AG09319 (cell line): ENCODE results near the gene CAMTA1.

ENCODE experiments used
- DNase-seq: peaks from one replicate; pipeline ENCODE4 v3.0.0-alpha.2; 2010; ENCODE audit warnings: low read depth; ENCODE audit errors: extremely low read depth
- TF ChIP-seq, protein P1 (sequence below): IDR thresholded peaks from 2 replicates; pipeline ENCODE4 v1.5.1; 2011; ENCODE audit warnings: low read depth, mild to moderate bottlenecking, inconsistent platforms, low read length, moderate library complexity

The CAMTA1 gene

DNA sequence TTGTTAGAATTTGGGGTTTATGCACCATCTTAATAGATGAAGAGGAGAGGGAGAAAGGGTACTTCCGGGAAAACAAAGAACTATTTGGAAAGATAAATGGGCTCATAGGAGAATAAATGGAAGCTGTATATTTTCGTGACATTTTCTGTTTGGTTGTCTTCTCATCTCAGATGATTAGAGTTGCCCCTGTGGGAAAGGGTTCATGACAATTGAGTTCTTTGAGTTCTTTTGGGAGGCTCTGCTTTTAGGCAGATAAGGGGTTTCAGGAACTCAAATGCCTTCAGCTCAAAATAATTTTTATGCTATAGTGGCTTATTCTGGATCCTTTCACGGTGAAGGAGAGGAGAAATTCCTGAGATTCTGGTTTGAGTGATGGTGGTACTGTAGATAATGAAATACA is 63.6 kb downstream of the CAMTA1 start:
- DNase-seq = no peak
- TF ChIP-seq, protein P1, sequence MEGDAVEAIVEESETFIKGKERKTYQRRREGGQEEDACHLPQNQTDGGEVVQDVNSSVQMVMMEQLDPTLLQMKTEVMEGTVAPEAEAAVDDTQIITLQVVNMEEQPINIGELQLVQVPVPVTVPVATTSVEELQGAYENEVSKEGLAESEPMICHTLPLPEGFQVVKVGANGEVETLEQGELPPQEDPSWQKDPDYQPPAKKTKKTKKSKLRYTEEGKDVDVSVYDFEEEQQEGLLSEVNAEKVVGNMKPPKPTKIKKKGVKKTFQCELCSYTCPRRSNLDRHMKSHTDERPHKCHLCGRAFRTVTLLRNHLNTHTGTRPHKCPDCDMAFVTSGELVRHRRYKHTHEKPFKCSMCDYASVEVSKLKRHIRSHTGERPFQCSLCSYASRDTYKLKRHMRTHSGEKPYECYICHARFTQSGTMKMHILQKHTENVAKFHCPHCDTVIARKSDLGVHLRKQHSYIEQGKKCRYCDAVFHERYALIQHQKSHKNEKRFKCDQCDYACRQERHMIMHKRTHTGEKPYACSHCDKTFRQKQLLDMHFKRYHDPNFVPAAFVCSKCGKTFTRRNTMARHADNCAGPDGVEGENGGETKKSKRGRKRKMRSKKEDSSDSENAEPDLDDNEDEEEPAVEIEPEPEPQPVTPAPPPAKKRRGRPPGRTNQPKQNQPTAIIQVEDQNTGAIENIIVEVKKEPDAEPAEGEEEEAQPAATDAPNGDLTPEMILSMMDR = no peak

DNA sequence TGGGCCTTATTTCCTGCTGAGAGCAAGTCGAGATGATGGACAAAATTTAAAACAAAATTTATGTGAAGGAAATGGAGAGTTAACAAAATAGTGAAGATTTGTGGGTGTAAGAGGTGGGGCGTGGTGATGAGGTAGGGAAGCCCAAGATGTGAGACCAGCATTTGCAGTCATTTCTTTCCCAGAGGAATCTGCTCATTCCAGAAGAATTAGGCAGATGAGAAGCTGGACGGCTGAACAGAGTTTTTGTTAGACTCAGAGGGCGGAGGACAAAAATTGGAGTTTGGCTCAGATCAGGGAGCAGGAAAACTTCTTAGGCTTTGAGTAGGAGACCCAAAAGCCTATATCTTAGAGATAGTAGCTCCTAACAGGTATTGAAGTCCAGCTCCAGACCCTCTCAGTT is 65.3 kb downstream of the CAMTA1 start:
- TF ChIP-seq, protein P1 = no peak
- no peak for DNase-seq

DNA sequence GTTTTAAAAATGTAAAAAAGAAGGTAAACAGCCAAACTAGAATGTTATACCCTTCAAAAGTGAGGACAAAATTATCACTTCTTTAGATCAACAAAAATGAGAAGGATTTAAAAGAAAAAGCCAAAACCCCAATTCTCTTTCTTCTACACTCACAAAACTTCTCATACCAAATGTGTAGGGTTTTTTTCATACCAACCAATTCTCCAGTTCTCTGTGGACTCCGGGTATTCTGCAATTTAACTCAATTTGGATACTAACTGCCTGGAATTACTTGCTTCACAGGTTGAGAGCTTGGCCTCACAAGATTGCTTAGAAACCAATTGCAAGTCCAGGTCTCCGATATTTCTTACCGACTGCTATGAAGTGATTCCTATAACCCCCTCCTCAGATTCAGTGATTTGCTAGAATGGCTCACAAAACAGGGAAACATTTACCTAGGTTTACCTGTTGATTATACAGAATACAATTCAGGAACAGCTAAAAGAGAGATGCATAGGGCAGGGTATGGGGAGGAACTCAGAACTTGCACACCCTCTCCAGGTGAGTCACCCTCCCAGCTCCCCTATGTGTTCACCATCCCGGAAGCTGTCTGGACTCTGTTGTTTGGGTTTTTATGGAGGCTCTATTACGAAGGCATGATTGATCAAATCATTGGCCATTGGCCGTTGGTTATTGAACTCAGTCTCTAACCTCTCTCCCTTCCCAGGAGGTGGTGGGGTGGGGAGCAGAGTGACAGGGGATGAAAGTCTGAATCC is 67.1 kb downstream of the CAMTA1 start:
- no peak for DNase-seq
- TF ChIP-seq, protein P1 = no peak

DNA sequence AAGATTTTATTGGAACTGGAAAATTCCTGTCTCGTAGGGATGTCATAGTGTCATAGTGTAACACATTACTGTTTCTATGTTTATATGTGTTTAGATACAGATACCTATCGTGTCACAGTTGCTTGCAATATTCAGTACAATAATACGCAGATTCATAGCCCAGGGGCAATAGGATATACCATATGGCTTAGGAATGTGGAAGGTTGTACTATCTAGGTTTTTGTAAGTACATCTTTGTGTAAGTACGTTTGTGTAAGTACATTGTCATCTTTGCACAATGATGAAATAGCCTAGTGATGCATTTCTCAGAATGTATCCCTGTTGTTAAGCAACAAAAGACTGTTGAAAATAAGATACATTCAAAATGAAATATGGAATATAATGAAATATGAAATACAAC is 68.9 kb downstream of the CAMTA1 start:
- DNase-seq = no peak
- TF ChIP-seq, protein P1 = no peak

DNA sequence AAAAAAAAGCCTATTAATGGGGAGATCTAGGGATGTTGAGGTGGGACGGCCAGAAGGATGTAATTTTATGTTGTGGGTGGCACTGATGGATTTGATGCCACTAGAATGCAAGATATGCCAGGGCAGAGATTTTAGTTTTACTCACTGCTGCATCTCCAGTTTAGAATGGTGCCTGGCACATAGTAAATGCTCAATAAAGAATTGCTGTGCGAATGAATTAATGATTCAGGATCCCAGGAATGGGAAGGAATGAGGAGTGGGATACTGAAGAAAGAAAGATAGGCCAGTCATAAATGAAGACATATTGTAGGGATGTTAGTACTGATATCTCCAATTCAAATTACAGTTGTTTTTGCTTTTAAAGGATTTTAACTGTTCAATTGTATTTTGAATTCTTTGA is 72.6 kb downstream of the CAMTA1 start:
- TF ChIP-seq, protein P1 = no peak
- DNase-seq = no peak

DNA sequence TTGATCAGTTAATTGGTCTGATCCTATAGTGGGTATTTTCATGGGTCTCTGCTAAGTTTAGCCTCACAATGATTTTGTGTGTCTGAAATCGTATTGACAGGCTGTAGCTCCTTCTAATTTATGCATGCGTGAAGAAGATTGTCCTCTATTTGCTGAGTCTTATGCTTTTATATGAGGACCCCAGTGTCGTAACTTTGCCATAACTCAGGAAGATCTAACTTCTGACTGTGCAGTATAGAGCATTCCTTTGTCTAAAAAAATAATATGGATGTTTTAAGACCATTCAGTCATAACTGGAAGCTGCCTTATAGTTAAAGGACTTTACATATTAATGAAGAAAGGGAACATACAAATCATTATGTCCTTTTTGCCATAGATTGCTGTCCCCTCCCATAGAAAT is 73.3 kb downstream of the CAMTA1 start:
- TF ChIP-seq, protein P1 = no peak
- no peak for DNase-seq

DNA sequence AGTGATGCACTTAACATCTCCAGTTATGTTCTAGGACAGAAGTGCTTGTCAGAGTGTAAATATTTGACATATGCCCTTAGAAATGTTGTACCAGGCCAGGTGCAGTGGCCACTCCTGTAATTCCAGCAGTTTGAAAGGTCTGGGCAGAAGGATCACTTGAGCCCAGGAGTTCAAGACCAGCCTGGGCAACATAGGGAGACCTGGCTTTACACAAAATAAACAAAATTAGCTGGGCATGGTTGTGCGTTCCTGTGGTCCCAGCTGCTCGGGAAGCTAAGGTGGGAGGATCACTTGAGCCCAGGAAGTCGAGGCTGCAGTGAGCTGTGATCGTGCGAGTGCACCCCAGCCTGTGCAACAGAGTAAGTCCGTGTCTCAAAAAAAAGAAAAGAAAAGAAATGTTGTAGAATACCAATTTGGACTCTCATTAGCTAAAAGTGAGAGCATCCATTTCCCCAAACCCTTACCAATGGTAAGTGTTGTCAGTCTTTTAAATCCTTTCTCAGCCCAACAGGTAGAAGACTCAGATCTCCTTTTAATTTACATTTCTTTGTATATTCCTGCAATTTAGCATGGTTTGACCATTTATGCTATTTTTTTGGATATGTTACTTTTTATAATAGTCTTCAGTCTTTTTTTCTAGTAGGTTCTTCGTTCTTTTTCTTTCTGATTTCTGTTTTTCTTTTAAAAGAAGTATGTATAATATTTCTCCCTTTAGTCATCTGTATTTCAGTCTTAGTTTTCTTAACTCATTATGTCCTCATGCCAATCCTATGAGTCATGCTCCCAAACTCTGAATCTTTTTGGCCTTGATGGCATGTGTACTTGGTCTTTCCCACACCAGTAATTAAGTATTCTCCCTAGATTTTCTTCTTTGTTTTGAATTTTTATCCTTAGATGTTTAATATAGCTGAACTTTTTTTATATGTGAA is 74.4 kb downstream of the CAMTA1 start:
- TF ChIP-seq, protein P1 = no peak
- peak; percentile 94 for DNase-seq
